DMS 273 treated with DMSO at 0.1 percent for 48 hours (cell line): ENCODE measurements around the gene MAGEA6.
"Not testable (repeated sequence)": the region's sequence is repeated elsewhere in the genome, so short reads cannot be mapped to it uniquely, and the experiment has no call there.

ENCODE experiments used
- DNase-seq: peaks from one replicate; lab custom pipeline; 2025; lab: John Stamatoyannopoulos, UW

The MAGEA6 gene, protein sequence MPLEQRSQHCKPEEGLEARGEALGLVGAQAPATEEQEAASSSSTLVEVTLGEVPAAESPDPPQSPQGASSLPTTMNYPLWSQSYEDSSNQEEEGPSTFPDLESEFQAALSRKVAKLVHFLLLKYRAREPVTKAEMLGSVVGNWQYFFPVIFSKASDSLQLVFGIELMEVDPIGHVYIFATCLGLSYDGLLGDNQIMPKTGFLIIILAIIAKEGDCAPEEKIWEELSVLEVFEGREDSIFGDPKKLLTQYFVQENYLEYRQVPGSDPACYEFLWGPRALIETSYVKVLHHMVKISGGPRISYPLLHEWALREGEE

GRCh38 chrX:152769549-152770289 lies at the start of gene MAGEA6:
Gene MAGEA6, minus strand, starts transcription at chrX:152769689. Its CDS starts 2,039 bp downstream, at chrX:152767650.
- not testable (repeated sequence) for DNase-seq

DNA sequence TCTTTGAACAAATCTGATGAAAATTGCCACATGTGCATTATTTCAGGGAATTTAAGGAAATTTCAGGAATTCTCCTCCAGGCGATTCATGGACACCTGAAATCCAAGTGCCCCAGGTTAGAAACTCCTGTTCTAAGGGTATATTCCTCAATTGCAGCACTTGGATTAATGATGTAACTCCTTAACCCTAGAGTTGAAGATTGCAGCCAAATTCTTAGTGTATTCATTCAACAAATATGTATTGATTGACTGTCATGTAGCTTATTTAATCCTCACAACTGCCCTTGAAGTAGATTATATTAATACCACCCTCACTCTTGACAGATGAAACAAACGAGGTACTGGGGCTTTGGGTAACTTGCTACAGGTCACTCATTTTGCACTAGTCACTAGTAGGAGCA lies 49.8 kb upstream of the MAGEA6 start:
- DNase-seq = no peak

DNA sequence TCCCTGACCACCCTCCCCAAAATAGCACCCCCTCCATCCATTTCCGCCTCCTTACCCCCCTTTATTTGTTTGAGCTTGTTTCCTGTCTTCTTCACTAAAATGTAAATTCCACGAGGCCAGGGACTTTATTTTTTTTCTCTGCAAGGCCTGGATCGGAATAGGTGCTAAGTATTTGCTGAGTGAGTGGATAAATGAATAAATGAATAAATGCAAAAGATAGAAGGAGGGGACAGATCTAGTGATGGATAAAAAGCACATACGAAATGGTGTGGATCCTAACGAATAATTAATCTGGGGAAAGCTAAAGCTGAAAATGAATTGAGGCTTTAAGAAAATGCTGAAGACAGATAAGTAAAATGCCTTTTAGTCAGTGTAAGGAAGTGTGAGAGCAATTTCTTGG lies 48.9 kb upstream of the MAGEA6 start:
- no peak for DNase-seq

DNA sequence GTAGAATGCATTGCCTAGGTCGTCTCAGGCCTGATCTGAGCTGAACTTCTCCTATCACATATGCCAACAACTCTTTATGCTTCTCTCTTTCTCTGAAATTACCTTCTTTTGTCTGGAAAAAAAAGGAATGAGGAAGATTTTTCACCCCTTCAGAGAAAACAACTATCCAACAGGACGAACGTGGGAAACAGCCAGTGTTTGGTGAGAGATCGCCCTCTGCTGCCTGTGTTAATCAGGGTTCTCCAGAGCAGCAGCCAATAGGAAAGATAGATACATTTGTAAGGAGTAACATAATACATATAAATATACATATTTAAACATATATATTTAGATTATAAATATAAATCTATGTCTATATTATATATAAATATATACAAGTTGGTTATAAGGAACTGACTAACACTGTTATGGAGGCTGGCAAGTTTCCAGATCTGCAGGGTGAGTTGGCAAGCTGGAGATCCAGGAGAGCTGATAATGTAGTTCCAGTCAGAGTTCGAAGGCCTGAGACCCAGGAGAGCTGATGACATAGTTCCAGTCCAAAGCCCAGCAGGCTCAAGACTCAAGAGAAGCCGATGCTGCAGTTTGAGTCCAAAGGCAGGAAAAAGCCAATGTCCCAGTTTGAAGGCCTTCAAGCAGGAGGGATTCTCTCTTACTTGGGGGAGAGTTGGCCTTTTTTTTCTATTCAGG lies 47.7 kb upstream of the MAGEA6 start:
- peak; percentile 13 for DNase-seq

DNA sequence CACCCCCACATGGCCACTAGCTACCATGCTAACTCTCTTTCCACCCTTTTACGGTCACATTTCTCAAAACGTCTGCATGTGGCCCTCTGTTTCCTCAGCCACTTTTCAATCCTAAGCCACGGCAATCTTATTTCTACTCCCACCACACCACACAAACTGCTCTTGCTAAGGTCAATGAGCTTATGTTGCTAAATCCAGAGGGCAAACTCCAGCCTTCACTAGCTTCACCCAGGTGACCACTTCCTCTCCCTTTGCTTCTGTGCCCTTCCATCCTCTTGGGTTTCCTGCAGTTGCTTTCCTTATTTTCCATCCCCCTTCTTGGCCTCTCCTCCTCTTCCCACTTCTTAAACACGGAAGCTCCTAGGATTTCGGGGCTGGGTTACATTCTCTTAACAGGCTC lies 44.6 kb upstream of the MAGEA6 start:
- DNase-seq = no peak

- no peak for DNase-seq
Observed at GRCh38 chrX:152813206-152813605, 43.7 kb upstream of the MAGEA6 start.

DNA sequence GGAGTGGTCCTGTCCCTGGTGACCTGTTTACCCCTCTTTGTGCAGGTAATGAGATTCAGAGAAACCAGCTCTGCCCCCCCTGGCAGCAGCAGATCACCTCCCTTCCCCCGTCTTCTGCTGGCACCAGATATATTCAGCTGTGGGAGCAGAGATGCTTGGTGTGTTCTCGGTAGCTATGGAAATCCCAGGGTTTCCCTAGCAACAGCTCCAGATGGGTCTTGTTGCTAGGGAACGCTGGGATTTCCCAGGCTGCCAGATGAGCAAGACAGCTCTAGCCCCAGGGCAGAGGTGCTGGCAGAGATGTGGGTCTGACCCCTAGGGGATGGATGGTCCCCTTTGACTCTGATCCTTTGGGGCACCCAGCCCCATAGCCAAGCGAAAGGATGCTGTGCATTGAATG lies 40.9 kb upstream of the MAGEA6 start:
- no peak for DNase-seq

- no peak for DNase-seq
Observed at GRCh38 chrX:152806035-152806434, 36.5 kb upstream of the MAGEA6 start.

- DNase-seq = no peak
Observed at GRCh38 chrX:152798945-152799344, 29.5 kb upstream of the MAGEA6 start.

GRCh38 chrX:152787062-152787461 lies 17.6 kb upstream of the MAGEA6 start:
- not testable (repeated sequence) for DNase-seq

DNA sequence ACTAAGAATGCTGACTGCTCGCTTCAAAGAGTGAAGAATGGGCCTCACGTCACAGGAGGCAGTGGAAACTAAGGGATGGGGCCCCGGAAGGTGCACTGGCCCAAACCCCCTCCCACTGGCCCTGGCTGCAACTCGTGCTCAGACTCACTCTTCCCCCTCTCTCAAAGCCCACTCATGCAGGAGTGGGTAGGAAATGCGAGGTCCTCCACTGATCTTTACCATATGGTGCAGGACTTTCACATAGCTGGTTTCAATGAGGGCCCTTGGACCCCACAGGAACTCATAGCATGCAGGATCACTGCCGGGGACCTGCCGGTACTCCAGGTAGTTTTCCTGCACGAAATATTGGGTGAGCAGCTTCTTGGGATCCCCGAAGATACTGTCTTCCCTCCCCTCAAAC lies 2.9 kb downstream of the MAGEA6 start:
- not testable (repeated sequence) for DNase-seq

DNA sequence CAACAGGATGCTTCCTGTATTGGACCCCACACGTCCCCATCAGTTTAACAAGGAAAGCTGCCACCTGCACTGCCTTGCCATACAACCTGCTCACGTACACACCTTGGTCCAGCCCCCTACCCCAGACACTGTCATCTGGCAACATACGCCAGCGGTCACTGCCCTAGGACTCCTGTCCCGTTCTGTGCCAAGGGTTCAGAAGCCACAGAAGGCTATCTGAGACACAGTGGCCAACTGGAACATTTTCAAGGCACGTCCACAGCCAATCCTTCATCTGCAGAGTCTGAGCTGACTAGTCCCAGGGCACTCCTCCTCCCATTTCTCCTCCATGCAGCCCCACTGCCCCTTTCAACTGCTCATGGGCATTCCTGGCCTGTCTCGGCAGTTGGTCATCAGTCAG lies 7.9 kb downstream of the MAGEA6 start:
- DNase-seq = not testable (repeated sequence)

DNA sequence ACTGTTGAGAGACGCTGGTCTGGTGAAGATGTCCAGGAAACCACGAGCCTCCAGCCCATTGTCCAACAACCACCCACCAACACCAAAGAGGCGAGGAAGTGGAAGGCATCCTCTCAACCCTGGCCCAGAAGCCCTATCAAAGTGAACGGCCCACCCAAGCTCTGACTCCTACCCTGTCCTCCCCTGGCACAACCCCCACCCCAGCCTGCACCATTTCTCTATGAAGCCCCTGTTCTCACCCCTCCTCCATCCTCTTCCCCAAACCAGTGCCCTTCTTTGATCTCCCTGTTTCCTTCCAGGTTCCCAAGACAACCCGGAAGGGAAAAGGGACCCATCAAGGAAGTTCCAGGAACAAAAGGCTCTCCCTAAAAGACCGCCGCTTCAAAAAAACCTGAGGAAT lies 9.9 kb downstream of the MAGEA6 start:
- not testable (repeated sequence) for DNase-seq

DNA sequence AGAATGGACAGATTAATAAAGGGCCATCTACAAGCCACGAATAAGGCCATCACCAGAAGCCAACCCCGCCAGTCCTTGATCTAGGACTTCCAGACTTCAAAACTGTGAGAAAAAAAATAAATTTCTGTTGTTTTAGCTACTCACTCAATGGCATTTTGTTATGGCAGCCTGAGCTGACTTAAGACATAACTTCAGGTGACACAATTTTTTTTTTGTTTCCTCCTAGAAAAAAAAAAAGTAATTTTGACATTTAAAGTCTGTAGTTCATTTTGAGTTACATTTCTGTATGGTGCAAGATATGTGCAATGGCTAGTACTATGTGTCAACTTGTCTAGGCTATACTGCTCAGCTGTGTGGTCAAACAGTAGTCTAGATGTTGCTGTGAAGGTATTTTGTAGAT lies 10.6 kb downstream of the MAGEA6 start, which contains the start of gene CSAG3:
TSS of gene CSAG3 (plus strand) at position 301 of the 400 bp plus-strand sequence.
- not testable (repeated sequence) for DNase-seq

DNA sequence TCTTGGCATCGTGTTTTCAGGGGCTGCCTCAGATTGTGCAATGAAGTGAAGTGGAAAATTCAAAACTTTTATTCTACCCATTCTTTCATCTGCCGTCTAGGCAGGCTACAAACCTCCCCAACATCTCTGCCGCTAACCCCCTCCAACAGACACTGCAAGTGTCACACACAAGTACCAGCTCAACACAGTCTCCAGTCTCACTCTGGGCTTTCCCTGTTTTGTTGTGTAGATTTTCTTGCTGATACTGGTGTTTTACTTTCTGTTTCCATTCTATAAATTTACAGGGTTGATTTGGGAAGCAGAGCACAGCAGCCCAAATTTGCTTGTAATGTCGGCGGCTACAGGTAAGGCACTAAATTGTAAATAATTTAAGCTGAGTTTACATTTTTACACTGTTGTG lies 14.6 kb downstream of the MAGEA6 start:
- not testable (repeated sequence) for DNase-seq

- DNase-seq = not testable (repeated sequence)
Observed at GRCh38 chrX:152753686-152754650, 15.5 kb downstream of the MAGEA6 start, which contains the start of gene MAGEA2. Gene MAGEA2, minus strand, starts transcription at chrX:152753842. Its CDS starts 2,479 bp downstream, at chrX:152751363.

DNA sequence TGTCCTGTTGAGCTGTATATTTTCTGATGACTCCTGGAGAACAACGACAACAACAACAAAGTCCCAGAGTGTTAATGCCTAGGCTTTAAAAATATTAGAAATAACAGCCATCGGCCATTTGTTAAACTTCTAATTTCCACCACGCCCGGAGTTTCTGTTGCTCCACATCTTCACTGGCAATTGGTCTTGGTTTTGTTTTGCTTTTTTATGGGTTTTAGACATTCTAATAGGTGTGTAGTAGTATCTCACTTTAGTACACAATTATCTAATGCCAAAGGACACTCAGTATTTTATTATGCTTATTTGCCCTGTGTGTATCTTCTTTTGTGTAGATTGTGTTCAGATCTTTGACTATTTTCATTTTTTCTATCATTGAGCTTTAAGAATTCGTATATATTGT lies 30.9 kb downstream of the MAGEA6 start:
- DNase-seq = no peak

DNA sequence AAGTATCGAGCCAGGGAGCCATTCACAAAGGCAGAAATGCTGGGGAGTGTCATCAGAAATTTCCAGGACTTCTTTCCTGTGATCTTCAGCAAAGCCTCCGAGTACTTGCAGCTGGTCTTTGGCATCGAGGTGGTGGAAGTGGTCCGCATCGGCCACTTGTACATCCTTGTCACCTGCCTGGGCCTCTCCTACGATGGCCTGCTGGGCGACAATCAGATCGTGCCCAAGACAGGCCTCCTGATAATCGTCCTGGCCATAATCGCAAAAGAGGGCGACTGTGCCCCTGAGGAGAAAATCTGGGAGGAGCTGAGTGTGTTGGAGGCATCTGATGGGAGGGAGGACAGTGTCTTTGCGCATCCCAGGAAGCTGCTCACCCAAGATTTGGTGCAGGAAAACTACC lies 33.0 kb downstream of the MAGEA6 start:
- DNase-seq = not testable (repeated sequence)

DNA sequence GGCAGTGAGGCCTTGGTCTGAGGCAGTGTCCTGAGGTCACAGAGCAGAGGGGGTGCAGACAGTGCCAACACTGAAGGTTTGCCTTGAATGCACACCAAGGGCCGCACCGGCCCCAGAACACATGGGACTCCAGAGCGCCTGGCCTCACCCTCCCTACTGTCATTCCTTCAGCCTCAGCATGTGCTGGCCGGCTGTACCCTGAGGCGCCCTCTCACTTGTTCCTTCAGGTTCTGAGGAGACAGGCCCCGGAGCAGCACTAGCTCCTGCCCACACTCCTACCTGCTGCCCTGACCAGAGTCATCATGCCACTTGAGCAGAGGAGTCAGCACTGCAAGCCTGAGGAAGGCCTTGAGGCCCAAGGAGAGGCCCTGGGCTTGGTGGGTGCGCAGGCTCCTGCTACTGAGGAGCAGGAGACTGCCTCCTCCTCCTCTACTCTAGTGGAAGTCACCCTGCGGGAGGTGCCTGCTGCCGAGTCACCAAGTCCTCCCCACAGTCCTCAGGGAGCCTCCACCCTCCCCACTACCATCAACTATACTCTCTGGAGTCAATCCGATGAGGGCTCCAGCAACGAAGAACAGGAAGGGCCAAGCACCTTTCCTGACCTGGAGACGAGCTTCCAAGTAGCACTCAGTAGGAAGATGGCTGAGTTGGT lies 33.5 kb downstream of the MAGEA6 start:
- no peak for DNase-seq

DNA sequence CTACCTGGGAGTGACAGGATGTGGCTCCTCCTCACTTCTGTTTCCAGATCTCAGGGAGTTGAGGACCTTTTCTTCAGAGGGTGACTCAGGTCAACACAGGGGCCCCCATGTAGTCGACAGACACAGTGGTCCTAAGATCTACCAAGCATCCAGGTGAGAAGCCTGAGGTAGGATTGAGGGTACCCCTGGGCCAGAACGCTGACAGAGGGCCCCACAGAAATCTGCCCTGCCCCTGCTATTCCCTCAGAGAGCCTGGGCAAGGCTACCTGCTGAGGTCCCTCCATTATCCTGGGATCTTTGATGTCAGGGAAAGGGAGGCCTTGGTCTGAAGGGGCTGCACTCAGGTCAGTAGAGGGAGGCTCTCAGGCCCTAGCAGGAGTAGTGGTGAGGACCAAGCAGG lies 34.4 kb downstream of the MAGEA6 start:
- DNase-seq = no peak
